Measurements from ENCODE around the gene IGF2BP2.
"Not testable (repeated sequence)": the region's sequence is repeated elsewhere in the genome, so short reads cannot be mapped to it uniquely, and the experiment has no call there.

Gene IGF2BP2

DNA sequence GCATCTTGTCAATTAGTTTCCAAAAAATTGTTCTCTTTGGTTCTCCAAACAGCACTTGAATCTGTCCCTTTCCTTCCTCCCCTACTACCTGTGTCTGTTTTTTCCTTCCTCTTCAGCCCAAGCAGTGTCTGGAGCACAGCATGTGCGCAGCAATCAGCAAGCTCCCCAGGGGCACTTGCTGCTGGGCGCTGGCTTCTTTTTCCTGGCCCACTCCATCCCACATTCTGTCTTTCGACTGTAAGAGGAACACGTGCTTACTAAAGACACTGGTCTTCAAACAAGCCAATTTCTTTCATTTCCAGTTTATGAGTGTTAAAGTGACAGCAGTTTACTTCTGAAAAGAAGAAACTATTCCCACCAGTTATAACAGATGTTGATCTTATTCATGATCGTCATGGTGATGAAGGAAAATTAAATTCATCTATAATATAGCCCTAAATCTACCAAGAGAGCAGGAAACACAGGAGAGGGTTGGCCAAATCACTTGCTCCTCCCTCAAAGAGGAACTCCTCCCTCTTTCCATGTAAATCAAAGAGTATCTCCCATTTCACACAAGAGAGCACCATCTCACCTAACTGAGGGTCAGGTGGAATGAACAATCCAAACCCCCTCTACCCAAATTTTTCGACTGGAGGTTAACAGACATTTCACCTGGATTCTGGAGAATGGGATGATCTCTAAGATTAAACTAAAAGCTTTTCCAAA, 115.4 kb downstream of the IGF2BP2 start:
- H3K27ac ChIP-seq (ENCODE audit: low read depth, low read length, severe bottlenecking): peak overlapping the region; percentile 13

DNA sequence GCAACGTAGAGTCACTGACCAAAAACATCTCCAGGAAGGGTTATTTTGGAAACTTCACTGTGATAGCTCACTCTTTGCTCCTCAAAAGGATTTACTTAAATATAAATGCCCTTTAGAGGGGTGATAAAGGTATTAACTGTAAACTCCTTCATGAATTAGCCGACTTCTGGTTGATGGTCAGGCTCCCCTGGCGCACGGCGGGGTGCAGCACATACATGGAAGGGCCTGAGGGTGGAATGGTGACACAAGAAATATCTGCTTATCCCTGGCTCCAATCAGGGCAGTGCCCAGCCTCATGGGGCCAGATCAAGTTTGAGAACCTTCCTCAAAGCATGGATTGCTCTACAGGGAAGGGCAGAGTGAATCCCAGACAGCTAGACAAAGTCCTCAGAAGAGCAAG, 116.5 kb downstream of the IGF2BP2 start:
- no peaks in the 10 kb centered on the region for H3K9me3 ChIP-seq (ENCODE audit: control insufficient read depth, low read length)
- H3K36me3 ChIP-seq (ENCODE audit: control insufficient read depth, insufficient read depth, low read length): peaks cover 30% of the 10 kb centered on the region
- 100% methylated on average over 4 to 5 of the region's 5 CpGs for WGBS, 2 experiments (ENCODE audit: insufficient coverage in 2 of 2)
- no peak overlapping the region for H3K4me3 ChIP-seq (ENCODE audit: extremely low read depth, insufficient read depth, low read length, poor library complexity, severe bottlenecking)
- H3K27ac ChIP-seq (ENCODE audit: low read depth, low read length, severe bottlenecking): no peak overlapping the region
- H3K4me1 ChIP-seq (ENCODE audit: control insufficient read depth, insufficient read depth, low read length, poor library complexity, severe bottlenecking): peaks cover 43% of the 10 kb centered on the region

More for the DNA sequence above, 115.4 kb downstream of the IGF2BP2 start:
- Histone ChIP-seq H3K9me3 (ENCODE audit: control insufficient read depth, low read length) (no peaks in the 10 kb centered on the region), H3K36me3 (ENCODE audit: control insufficient read depth, insufficient read depth, low read length) (peaks cover 30% of the 10 kb centered on the region), H3K4me3 (ENCODE audit: extremely low read depth, insufficient read depth, low read length, poor library complexity, severe bottlenecking) (no peak overlapping the region), H3K4me1 (ENCODE audit: control insufficient read depth, insufficient read depth, low read length, poor library complexity, severe bottlenecking) (peaks cover 43% of the 10 kb centered on the region)
- WGBS, 2 experiments (ENCODE audit: insufficient coverage in 2 of 2): 62 to 88% methylated on average over 1 to 4 of the region's 6 CpGs

DNA sequence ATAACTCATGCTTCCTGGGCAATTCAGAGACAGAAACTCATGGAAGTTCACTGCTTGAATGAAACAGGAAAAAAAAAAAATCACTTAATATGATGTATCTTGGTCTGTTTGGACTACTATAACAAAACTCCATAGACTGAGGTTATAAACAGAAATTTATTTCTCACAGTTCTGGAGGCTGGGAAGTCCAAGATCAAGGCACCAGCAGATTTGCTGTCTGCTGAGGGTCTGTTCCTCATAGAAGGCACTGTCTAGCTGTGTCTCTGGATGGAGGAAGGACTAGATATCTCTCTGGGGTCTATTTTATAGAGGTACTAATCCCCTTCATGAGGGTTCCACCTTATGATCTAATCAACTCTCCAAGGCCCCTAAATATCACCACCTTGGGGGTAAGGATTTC, 119.3 kb downstream of the IGF2BP2 start:
- H3K27ac ChIP-seq (ENCODE audit: low read depth, low read length, severe bottlenecking): no peak overlapping the region
- H3K4me3 ChIP-seq (ENCODE audit: extremely low read depth, insufficient read depth, low read length, poor library complexity, severe bottlenecking): no peak overlapping the region
- H3K4me1 ChIP-seq (ENCODE audit: control insufficient read depth, insufficient read depth, low read length, poor library complexity, severe bottlenecking): peaks cover 38% of the 10 kb centered on the region
- no peaks in the 10 kb centered on the region for H3K9me3 ChIP-seq (ENCODE audit: control insufficient read depth, low read length)
- peaks cover 30% of the 10 kb centered on the region for H3K36me3 ChIP-seq (ENCODE audit: control insufficient read depth, insufficient read depth, low read length)

DNA sequence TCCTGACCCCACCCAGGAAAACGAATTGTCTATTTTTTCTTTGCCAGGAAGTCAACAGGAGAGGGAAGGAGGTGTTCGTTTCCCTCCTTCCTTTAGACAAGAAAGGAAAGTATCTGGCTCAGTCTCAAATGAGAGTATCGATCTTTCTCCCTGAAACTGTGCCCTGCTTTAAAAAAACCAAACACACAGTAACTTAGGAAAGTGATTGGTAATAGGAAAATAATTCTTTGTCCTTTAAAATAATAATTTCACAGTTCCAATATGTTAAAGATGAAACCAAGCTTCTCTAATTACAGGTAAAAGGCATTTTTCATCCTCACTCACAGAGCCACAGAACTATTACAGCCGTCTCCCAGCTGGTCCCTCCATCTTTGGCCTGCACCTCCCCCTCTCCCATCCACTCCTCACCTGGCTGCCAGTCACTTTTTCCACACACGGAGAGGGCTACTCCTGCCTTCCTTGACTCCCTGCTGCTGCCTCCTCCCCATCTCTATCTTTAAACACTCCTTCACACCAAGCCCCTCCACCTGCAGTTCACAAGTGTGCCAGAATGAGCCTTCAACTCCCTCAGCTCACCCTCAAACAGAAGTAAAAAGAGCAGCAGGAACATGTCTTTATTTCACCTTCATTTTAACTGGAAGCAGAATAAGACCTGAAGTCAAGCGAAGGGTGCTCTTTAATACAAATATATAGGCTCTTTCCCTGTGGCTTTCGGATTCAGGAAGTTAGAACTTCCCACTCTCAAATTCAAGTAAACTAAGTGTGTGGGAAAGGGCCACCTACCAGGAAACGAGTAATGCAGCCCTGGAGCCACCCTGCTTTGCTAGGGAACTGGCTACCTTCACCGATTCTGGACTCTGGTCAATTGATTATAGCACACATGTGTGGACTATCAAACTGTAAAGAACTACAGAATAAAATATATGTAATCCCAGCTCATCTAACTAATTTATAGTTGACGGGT, 122.3 kb downstream of the IGF2BP2 start:
- 50 to 55% methylated on average over 2 to 5 of the region's 10 CpGs for WGBS, 2 experiments (ENCODE audit: insufficient coverage in 2 of 2)
- Histone ChIP-seq H3K4me3 (ENCODE audit: extremely low read depth, insufficient read depth, low read length, poor library complexity, severe bottlenecking) (no peak overlapping the region), H3K27ac (ENCODE audit: low read depth, low read length, severe bottlenecking) (peak overlapping the region; percentile 51)

DNA sequence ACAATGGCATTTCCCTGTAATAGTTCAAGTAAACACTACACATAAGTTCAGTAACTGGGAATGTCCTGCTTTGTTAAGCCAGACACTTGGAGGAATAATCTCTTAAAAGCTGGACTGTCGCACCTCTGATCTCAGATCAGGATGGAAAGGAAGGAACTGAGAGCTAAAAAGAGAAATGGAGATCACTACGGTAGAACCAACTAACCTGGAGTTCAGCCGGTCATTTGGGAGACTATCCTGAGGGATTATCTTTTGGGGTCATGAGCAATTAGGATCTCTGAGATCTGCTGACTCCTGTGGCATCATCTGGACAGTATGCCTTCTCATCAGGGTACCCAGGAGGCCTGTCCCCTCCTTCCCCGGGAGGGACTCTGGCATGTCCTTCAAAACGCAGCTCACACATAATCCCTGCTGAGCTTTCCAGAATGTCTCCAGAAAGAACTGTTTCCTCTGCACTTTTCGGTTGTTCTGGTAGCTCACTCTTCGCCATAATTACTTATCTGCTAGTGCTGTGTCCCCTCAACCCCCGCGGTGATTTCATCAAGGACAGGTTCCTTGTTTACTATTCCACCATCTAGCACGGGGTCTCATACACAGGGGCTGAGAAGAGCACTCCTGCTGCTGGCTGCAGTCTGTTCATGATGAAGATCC, 123.1 kb downstream of the IGF2BP2 start:
- 75 to 78% methylated on average over 9 to 10 of the region's 10 CpGs for WGBS, 2 experiments (ENCODE audit: insufficient coverage in 2 of 2)
- Histone ChIP-seq H3K9me3 (ENCODE audit: control insufficient read depth, low read length) (no peaks in the 10 kb centered on the region), H3K4me1 (ENCODE audit: control insufficient read depth, insufficient read depth, low read length, poor library complexity, severe bottlenecking) (peaks cover 20% of the 10 kb centered on the region), H3K36me3 (ENCODE audit: control insufficient read depth, insufficient read depth, low read length) (peaks cover 18% of the 10 kb centered on the region), H3K27ac (ENCODE audit: low read depth, low read length, severe bottlenecking) (peak overlapping the region; percentile 51), H3K4me3 (ENCODE audit: extremely low read depth, insufficient read depth, low read length, poor library complexity, severe bottlenecking) (no peak overlapping the region)

More for the DNA sequence above, 122.3 kb downstream of the IGF2BP2 start:
- Histone ChIP-seq H3K9me3 (ENCODE audit: control insufficient read depth, low read length) (no peaks in the 10 kb centered on the region), H3K36me3 (ENCODE audit: control insufficient read depth, insufficient read depth, low read length) (peaks cover 20% of the 10 kb centered on the region), H3K4me1 (ENCODE audit: control insufficient read depth, insufficient read depth, low read length, poor library complexity, severe bottlenecking) (peaks cover 20% of the 10 kb centered on the region)

DNA sequence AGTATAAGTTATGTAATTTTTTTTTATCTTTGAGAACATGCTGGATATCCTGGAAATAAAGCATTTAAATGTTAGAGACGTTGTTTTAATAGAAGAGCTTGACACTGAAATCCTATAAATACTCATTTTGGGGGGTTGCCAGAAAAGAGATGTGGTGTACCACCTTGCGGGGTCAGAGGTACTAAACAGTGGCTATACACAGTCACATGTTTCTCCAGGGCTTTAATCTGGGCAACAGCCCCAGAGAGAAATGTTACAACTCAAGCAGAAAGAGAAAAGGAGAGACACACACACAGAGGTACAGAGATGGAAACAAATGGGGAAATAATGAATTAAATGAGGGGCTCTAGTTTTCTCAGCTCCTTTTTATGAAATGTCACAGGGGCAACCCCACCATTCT, 124.9 kb downstream of the IGF2BP2 start:
- no peak overlapping the region for H3K27ac ChIP-seq (ENCODE audit: low read depth, low read length, severe bottlenecking)
- no peak overlapping the region for H3K4me3 ChIP-seq (ENCODE audit: extremely low read depth, insufficient read depth, low read length, poor library complexity, severe bottlenecking)
- H3K9me3 ChIP-seq (ENCODE audit: control insufficient read depth, low read length): no peaks in the 10 kb centered on the region
- peaks cover 29% of the 10 kb centered on the region for H3K4me1 ChIP-seq (ENCODE audit: control insufficient read depth, insufficient read depth, low read length, poor library complexity, severe bottlenecking)
- H3K36me3 ChIP-seq (ENCODE audit: control insufficient read depth, insufficient read depth, low read length): peaks cover 8% of the 10 kb centered on the region
- 100% methylated on average over 1 of the region's 2 CpGs for WGBS, 2 experiments (ENCODE audit: insufficient coverage in 2 of 2)

DNA sequence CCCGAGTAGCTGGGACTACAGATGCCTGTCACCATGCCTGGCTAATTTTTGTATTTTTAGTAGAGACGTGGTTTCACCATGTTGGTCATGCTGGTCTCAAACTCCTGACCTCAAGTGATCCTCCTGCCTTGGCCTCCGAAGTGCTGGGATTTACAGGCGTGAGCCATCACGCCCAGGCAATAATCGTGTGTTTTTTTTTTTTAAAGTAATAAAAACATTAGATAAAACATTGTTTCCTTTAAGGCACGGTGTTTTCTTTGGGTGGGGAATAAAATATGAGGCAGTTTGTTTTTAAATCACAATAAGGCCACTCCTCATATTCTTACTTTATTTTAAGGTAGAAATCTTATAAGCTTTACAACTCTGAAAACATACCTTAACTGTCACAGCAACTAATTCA, 127.6 kb downstream of the IGF2BP2 start:
- not testable (repeated sequence) for H3K4me3 ChIP-seq (ENCODE audit: extremely low read depth, insufficient read depth, low read length, poor library complexity, severe bottlenecking); H3K9me3 ChIP-seq (ENCODE audit: control insufficient read depth, low read length); H3K27ac ChIP-seq (ENCODE audit: low read depth, low read length, severe bottlenecking)
- Histone ChIP-seq H3K4me1 (ENCODE audit: control insufficient read depth, insufficient read depth, low read length, poor library complexity, severe bottlenecking) (peaks cover 34% of the 10 kb centered on the region), H3K36me3 (ENCODE audit: control insufficient read depth, insufficient read depth, low read length) (peaks cover 24% of the 10 kb centered on the region)
- WGBS, 2 experiments (ENCODE audit: insufficient coverage in 2 of 2): 83 to 100% methylated on average over 1 to 2 of the region's 7 CpGs

DNA sequence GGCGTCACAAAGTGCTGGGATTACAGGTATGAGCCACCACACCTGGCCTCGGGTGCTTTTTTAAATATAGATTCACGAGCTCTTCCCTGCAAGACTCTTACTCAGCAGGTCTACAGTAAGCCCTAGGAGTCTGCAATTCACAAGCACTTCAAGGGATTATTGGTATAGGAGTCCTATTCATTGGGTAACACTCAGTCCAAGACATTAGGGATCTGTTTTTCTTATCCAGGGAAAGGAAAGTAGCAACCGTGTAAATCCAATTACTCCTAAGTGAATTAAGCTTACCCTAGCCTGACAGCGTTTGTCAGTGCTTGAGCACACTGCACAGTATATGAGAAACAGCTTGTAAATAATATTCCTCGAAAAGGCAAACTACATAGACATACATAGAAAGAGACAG, 128.8 kb downstream of the IGF2BP2 start:
- no peaks in the 10 kb centered on the region for H3K9me3 ChIP-seq (ENCODE audit: control insufficient read depth, low read length)
- H3K27ac ChIP-seq (ENCODE audit: low read depth, low read length, severe bottlenecking): no peak overlapping the region
- 83 to 100% methylated on average over 1 of the region's 6 CpGs for WGBS, 2 experiments (ENCODE audit: insufficient coverage in 2 of 2)
- H3K4me3 ChIP-seq (ENCODE audit: extremely low read depth, insufficient read depth, low read length, poor library complexity, severe bottlenecking): no peak overlapping the region
- peaks cover 25% of the 10 kb centered on the region for H3K4me1 ChIP-seq (ENCODE audit: control insufficient read depth, insufficient read depth, low read length, poor library complexity, severe bottlenecking)
- peaks cover 36% of the 10 kb centered on the region for H3K36me3 ChIP-seq (ENCODE audit: control insufficient read depth, insufficient read depth, low read length)

DNA sequence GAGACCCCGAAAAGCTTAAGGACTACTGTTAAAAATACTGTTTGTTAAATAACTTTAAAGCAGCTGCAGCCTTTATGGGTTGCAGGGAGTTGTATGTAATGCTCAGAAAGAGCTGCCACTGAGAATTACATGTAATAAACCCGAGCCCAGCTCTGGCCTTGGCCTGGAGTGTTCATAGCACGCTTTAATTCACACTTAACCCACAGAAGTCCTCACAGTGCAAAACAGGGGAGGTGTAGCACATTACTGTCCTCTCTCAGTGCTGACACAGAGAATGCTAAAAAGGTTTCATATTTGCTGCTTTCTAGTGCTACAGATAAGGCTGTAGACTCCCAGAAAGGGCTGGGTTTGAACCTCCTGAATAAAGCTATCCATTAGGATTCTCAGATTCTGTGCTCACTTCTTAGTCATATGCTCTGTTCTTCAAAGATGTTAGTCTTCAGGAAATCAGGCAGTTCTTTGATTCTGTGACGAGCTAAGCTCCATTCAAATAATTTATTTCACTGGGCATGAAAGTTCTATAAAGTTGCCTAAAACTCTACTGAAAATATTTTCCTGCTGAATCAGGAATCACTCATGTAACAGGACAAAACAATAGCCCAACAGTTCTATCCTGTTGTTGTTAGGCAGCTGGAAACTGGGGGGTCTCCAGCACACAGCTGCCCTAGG, 130.7 kb downstream of the IGF2BP2 start:
- WGBS, 2 experiments (ENCODE audit: insufficient coverage in 2 of 2): 100% methylated on average over 2 of the region's 4 CpGs
- H3K9me3 ChIP-seq (ENCODE audit: control insufficient read depth, low read length): no peaks in the 10 kb centered on the region
- peaks cover 34% of the 10 kb centered on the region for H3K4me1 ChIP-seq (ENCODE audit: control insufficient read depth, insufficient read depth, low read length, poor library complexity, severe bottlenecking)
- peaks cover 44% of the 10 kb centered on the region for H3K36me3 ChIP-seq (ENCODE audit: control insufficient read depth, insufficient read depth, low read length)
- H3K4me3 ChIP-seq (ENCODE audit: extremely low read depth, insufficient read depth, low read length, poor library complexity, severe bottlenecking): no peak overlapping the region
- H3K27ac ChIP-seq (ENCODE audit: low read depth, low read length, severe bottlenecking): peak overlapping the region; percentile 77

DNA sequence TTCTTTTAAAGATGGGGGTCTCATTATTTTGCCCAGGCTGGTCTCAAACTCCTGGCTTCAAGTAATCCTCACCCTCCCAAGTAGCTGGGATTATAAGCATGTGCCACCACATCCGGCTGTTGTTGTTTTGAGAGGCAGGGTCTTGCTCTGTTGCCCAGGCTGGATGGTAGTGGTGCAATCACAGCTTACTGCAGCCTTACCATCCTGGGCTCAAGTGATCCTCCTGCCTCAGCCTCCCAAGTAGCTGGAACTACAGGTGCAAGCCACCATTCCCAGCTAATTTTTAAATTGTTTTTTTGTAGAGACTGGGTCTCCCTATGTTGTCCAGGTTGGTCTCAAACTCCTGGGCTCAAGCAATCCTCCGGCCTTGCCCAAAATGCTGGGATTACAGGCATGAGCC, 133.2 kb downstream of the IGF2BP2 start:
- peaks cover 44% of the 10 kb centered on the region for H3K4me1 ChIP-seq (ENCODE audit: control insufficient read depth, insufficient read depth, low read length, poor library complexity, severe bottlenecking)
- H3K9me3 ChIP-seq (ENCODE audit: control insufficient read depth, low read length): no peaks in the 10 kb centered on the region
- no peak overlapping the region for H3K27ac ChIP-seq (ENCODE audit: low read depth, low read length, severe bottlenecking)
- H3K36me3 ChIP-seq (ENCODE audit: control insufficient read depth, insufficient read depth, low read length): peaks cover 53% of the 10 kb centered on the region
- WGBS, 2 experiments (ENCODE audit: insufficient coverage in 2 of 2): 100% methylated on average over 1 to 2 of the region's 2 CpGs
- H3K4me3 ChIP-seq (ENCODE audit: extremely low read depth, insufficient read depth, low read length, poor library complexity, severe bottlenecking): no peak overlapping the region
